GM12872 (cell line): ENCODE data around the gene MSH3.

ENCODE experiments used
- CTCF ChIP-seq: IDR thresholded peaks from 3 replicates; pipeline ENCODE4 v1.5.1; 2011; ENCODE audit warnings: low read depth, mild to moderate bottlenecking, low read length, moderate library complexity; ENCODE audit not compliant: insufficient read depth

The MSH3 gene

GRCh38 chr5:80755626-80756025 lies 101.2 kb downstream of the MSH3 start:
- TF ChIP-seq CTCF = no peak

- no peak for TF ChIP-seq CTCF
Measured at GRCh38 chr5:80756292-80756691, 101.8 kb downstream of the MSH3 start.

DNA sequence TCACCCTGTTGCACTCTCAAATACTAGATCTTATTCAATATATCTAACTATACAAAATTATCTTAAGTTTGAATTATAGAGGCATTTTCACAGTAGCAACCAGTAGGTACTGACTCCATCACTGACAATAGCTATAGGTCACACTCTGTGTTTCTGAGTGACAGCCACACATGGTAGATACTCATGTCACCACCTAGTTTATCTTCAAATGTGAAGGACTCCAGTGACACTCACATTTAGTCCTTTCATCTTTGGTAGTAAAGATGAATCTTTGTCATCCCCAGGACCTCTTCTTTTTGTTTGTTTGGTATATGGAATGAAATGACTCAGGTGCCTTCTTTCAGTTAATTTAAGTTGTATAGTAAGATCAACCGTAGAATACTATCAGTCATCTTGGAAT lies 102.8 kb downstream of the MSH3 start:
- TF ChIP-seq CTCF = no peak

GRCh38 chr5:80759866-80760577 lies 105.6 kb downstream of the MSH3 start:
- no peak for TF ChIP-seq CTCF

- TF ChIP-seq CTCF = no peak
Measured at GRCh38 chr5:80760680-80761079, 106.2 kb downstream of the MSH3 start.

DNA sequence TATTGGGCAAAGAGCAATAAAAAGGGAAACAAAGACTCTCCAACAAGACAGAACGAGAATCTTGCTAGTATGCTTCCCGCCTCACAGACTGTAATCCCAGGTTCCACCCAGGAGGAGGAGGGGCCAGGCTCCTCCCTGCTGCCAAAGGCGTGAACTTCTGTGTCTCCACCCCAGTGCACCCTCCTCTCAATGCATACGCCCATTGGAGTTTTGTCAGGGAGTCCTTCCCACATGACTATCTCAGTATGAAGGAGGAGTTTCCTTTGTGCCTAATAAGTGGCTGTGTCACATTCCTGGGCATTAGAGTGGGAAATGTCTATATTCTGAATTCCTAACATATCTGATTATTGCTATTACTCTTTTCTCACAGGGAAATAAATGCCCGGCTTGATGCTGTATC lies 106.7 kb downstream of the MSH3 start:
- TF ChIP-seq CTCF = no peak

- no peak for TF ChIP-seq CTCF
Measured at GRCh38 chr5:80761966-80762365, 107.5 kb downstream of the MSH3 start.
